HG03280 (cell line): Measurements from ENCODE around the gene INF2.

Source experiments
- ATAC-seq: cut with Tn5 transposase; IDR thresholded peaks from one replicate; pipeline ENCODE4 v1.9.1; 2021; ENCODE audit warnings: mild to moderate bottlenecking, moderate library complexity; ENCODE audit not compliant: unreplicated experiment

Gene INF2

GRCh38 chr14:104767634-104767918 is 78.2 kb downstream of the INF2 start:
- no peak for ATAC-seq

GRCh38 chr14:104768437-104769323 is 79.3 kb downstream of the INF2 start:
- ATAC-seq: no peak

GRCh38 chr14:104769324-104770071 is 80.1 kb downstream of the INF2 start:
- ATAC-seq: no peak

- no peak for ATAC-seq
These were observed 80.7 kb downstream of the INF2 start for GRCh38 chr14:104770072-104770579.

GRCh38 chr14:104770851-104771272 is 81.4 kb downstream of the INF2 start:
- no peak for ATAC-seq

- ATAC-seq: no peak
These were observed 82.0 kb downstream of the INF2 start for GRCh38 chr14:104771374-104771773.
